Stimulated activated CD4-positive, alpha-beta T cell treated with anti-CD3 and anti-CD28 coated beads, Interleukin-12 subunit alpha, Interleukin-12 subunit beta, amount 100 ng/mL, for 24 hours (primary cell): Measurements from ENCODE around the gene HEPH.
"Not testable (repeated sequence)": the region's sequence is repeated elsewhere in the genome, so short reads cannot be mapped to it uniquely, and the experiment has no call there.

Experiments used
- DNase-seq, 2 experiments: peaks; one replicate each; pipeline ENCODE4 v3.0.0-alpha.2; 2020; ENCODE audit warnings: low read depth in 2 of 2

HEPH gene

DNA sequence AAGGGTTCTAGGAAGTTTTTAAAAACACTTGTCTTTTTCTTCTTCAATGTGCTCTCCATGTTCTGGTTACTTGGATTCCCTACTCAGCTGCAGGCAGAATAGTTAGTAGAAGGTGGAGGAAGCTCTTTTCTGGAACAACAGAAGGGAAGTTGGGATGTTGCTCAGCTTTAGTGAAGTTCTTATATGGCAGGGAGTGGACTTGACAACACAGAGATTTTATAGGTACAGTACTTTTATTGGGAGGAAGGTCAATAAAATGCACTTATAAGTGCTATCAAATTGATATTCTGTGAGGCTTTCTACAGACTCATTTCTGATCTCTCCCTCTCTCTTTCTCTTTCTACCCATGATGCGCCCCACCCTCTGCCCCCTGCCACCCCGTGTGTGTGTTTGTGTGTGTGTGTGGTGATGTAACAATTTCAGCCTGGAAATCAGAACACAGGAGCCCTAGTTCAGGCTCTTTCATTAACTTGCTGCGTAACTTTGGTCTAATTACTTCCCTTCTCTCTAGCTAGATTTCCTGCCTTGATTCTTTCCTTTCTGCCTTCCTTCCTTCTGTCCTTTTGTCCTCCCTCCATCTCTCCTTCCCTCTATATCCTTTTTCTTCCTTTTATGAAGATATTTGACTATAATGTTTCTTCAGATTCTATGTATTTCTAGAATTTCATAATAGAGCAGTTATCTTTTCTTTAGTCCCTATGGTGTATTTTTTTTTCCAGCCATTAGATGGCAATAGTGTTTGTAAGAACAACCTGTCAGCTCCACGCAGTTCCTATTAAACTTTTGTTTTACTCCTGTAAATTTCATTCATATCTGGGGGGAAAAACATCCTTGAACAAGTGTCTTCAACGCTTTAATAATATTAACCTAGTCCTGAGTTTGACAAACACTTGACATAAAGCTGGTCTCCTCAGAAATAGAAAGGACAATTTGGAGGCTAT, 37.1 kb downstream of the HEPH start:
- DNase-seq, result no peak

DNA sequence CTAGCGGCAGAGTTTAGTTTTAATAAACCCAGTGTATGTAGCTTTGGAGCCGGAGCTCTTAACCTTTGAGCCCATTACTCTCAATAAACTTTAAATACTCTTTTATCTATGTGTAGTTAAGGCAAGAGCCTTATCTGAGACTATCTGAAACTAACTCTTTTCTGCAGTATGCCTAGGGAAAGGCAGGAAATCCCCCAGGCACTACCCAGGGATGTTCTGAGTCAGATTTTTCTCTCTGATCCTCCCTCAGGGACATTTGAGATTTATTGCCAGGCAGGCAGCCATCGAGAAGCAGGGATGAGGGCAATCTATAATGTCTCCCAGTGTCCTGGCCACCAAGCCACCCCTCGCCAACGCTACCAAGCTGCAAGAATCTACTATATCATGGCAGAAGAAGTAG, 39.1 kb downstream of the HEPH start:
- DNase-seq, result no peak

DNA sequence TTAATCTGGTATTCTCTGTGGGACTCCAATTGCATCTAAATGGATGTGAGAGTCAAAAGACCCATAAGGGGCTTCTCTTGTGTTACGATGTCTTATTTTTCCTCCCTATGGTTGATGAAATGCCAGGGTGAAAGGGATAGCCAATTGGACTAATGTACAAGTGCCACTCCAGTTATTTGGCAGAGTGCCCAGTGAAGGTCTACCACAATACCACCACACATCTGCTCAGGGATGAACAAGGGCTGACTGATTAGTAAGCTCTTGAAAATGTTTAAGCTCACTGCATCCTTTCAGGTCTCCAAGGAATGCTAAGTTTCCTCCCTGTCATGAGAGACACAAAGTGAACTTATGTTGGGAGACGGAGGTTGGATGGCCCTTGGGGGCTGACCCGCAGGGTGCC, 57.8 kb downstream of the HEPH start:
- DNase-seq, result no peak

DNA sequence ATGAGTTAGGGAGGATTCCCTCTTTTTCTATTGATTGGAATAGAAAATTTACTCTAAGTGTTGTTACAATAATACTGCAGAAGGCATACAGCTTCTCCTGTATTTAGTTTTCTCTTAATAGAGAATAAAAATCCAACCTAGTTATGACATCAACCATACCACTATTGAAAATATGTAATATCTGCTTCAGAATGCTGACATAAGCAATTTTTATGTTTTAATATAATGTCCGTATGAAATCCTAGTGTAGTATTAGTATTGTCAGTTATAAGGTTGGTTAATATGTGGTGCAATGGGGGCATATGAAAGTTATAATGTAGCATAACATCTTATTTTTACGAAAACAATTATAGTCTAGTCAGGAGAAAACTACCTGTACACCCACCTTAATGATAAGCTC, 68.2 kb downstream of the HEPH start:
- DNase-seq, result no peak

DNA sequence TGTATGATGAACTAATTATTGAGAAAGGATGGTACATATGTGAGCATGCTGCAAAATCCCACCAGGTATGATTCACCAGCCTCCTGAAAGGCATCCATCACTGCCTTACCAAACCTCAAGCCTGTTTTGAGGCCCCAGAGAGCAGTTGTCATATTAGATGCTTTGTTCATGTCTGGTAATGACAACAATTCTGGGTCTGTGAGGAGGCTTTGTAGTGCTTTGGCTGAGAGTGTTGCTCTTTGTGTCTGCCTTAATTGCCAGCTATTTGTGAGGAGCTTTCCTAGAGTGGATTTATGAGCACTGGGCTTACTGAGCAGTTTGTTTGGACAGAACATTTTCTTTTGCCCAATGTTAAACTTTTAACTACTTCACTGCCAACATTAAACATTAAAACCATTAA, 69.2 kb downstream of the HEPH start:
- DNase-seq, result no peak

DNA sequence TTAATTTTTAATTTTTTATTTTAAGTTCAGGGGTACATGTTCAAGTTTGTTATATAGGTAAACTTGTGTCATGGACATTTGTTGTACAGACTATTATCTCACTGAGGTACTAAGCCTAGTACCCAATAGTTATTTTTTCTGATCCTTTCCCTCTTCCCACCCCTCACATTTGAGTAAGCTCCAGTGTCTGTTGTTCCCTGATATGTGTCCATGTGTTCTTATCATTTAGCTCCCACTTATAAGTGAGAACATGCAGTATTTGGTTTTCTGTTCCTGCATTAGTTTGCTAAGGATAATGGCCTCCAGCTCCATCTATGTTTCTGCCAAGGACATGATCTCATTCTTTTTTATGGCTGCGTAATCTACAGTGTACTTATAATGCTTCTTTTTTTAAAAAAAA, 69.9 kb downstream of the HEPH start:
- DNase-seq, result not testable (repeated sequence)

DNA sequence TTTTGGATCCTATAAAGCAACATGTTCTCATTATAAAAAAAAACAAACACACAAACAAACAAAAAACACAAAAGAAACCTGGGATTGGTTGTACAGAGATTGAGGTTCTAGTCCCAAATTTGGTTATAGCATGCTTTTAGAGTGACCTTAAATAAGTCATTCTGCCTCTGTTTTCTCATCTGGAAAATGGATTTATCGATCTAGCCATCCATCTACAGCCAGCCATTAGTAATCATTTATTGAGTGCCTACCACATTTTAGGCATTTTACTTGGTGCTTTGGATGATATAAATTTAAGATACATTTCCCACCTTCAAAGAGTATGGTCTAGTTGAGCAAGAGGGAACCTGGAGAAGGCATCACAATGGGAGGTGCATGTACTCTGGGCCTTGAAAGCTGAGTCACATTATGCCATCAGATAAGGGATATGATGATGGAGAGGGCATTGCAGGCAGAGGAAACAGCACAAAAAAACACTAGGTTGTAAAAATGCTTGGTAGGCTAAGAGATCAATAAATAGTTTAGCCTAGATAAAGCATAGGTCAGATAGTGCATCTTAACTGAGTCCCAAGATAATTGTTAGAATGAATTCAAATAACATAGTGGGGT, 91.4 kb downstream of the HEPH start:
- no peak for DNase-seq

DNA sequence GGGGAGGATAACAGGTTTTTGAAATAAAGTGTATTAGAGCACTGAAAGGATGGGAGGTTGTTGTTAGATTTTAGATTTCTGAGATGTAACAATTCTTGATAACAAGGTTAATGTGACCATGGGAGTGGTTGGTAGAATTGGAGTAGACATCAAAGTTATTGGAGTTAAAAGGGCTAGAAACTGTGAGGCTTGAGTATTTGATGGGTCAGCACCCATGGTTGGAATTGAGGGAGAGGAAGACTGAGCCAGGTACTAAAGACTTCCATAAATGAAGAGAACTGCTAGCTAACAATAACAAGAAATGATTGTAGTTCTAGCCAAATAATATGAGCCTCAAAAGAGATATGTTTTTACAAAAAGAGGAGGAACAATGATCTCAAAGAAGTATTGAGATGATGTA, 98.8 kb downstream of the HEPH start:
- DNase-seq, result no peak
